Measurements from ENCODE around the gene RLIM. TPM values are rescaled to one million over a fixed set of nuclear protein-coding genes. Genes with fewer than 3 reads are reported as not detected.
"Not testable (repeated sequence)": the region's sequence is repeated elsewhere in the genome, so short reads cannot be mapped to it uniquely, and the experiment has no call there.

The RLIM gene
- total RNA-seq, result 55.5 and 62.5 TPM in 2 replicates

GRCh38 chrX:74614093-74614909, at the start of gene RLIM:
TSS of gene RLIM (minus strand) at chrX:74614624. CDS start at chrX:74595977, 18,647 bp downstream.
- DNase-seq, result peak; percentile 96

DNA sequence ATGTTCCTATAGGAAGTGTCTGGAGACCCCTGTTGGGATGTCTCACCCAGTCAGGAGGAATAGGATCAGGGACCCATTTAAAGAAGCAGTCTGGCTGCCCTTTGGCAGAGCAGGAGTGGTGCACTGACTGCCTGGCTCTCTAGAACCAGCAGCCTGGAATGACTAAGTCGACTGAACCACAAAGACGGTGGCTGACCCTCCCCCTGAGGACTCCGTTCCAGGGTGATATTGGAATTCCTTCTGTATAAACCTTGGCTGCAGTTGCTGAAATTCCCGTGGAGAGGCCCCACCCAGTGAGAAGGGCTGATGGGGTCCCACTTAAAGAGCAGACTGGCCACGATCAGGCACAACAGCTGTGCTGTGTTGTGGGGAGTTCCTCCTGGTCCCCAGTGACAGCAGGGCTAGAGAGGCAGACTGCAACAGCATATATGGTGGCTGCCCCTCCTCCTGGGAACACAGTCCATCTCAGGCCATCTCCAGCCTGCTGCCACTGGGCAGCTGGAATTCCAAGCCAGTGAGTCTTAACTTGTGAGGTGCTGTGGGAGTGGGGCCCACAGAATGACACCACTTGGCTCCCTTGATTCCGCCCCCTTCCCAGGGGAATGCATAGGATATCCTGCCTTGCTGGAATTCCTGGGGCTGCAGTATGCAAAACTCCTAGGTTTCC, 41.8 kb upstream of the RLIM start:
- no peak for DNase-seq

- DNase-seq, result not testable (repeated sequence)
Observed at GRCh38 chrX:74654953-74655352, 40.5 kb upstream of the RLIM start.

GRCh38 chrX:74636749-74637314, 22.4 kb upstream of the RLIM start:
- no peak for DNase-seq

GRCh38 chrX:74613370-74614092, 893 bp downstream of the RLIM start:
- DNase-seq, result peak; percentile 49

DNA sequence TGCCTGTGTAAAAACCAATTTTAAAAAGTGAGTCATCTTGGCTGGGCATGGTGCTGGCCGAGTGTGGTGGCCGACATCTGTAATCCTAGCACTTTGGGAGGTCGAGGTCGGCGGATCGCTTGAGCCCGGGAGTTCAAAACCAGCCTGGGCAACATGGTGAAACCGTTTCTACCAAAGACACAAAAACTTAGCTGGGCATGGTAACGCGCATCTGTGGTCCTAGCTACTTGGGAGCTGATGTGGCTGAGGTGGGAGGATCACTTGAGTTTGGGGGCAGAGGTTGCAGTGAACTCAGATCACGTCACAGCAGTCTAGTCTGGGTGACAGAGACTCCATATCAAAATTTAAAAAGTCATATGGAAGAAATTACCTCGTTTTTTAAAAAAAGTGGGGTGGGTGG, 7.6 kb downstream of the RLIM start:
- DNase-seq, result no peak

GRCh38 chrX:74606342-74606741, 8.1 kb downstream of the RLIM start:
- no peak for DNase-seq

GRCh38 chrX:74603040-74603439, 11.4 kb downstream of the RLIM start:
- DNase-seq, result no peak

GRCh38 chrX:74602142-74602541, 12.3 kb downstream of the RLIM start:
- no peak for DNase-seq

GRCh38 chrX:74593593-74593992, 20.8 kb downstream of the RLIM start:
- DNase-seq, result no peak

DNA sequence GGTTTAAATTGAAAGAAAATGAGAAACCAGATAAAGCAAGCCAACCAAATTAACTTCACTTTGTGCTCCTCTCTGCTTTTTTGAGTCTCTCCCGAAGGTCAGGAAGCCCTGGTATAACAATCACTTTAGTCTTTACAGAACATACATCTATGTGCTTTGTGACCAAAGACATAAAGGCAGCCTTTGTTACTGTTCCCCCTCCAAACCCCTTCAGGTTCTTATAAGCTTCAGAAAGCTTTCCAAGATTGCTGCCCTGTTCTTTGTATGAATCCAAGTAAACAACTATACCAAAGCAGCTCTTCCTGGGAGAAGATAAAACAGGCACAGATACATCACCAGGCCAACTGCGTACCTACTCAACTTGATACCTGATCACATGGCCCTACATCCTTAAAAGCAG, 28.7 kb downstream of the RLIM start:
- DNase-seq, result no peak

DNA sequence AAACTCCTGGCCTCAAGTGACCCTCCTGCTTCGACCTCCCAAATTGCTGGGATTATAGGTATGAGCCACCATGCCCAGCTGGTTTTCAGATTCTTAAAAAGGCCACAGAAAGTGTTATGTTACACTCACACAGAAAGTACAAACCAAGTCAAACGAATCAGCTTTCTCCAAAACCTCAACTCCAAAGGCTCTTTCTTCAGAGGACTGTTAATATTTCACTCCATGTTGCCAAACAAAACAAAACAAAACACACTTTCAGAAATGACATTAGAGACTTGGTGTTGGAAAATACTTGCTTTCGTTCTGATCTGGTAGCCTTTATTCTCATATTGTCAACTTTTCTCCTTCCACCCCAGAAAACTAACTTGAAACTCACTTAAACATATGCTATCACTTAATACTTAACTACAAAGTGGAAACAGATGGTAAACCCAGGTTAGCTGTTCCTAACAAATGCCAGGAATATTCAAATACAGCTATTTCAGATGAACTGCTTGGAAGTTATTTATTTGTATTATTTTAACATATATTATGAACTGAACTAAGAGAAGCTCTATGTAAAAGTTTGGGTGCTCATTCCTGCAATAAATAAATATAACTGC, 34.7 kb downstream of the RLIM start:
- DNase-seq, result no peak

GRCh38 chrX:74578137-74578536, 36.3 kb downstream of the RLIM start:
- no peak for DNase-seq

- DNase-seq, result no peak
Observed at GRCh38 chrX:74557378-74557777, 57.0 kb downstream of the RLIM start.

GRCh38 chrX:74551934-74552333, 62.5 kb downstream of the RLIM start:
- DNase-seq, result no peak

DNA sequence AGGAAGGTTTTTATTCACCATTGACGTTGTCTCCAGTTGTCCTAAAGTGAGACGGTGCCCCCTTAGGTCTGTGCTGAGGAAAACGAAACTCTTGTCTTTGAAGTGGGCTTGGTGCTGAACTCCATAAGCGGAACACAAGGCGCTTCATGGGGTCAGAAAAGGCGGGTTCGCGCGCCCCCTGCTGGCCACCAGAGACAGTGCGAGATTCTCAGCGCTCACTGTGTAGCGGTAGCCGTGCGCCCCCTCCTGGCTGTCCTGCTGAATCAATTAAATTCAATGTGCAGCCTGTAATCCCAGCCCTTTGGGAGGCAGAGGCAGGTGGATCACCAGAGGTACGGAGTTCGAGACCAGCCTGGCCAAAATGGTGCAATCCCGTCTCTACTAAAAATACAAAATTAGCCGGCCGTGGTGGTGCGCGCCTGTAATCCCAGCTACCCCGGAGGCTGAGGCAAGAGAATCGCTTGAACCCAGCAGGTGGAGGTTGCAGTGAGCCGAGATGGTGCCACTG, 64.1 kb downstream of the RLIM start:
- peak; percentile 77 for DNase-seq

GRCh38 chrX:74546984-74547383, 67.4 kb downstream of the RLIM start:
- no peak for DNase-seq

GRCh38 chrX:74545880-74546523, 68.4 kb downstream of the RLIM start:
- no peak for DNase-seq

GRCh38 chrX:74540635-74541249, 73.7 kb downstream of the RLIM start:
- no peak for DNase-seq

- DNase-seq, result no peak
Observed at GRCh38 chrX:74536832-74537371, 77.5 kb downstream of the RLIM start.

- DNase-seq, result peak; percentile 73
Observed at GRCh38 chrX:74536152-74536831, 78.1 kb downstream of the RLIM start.
